ENCODE data around the gene SORBS2.

Gene SORBS2

DNA sequence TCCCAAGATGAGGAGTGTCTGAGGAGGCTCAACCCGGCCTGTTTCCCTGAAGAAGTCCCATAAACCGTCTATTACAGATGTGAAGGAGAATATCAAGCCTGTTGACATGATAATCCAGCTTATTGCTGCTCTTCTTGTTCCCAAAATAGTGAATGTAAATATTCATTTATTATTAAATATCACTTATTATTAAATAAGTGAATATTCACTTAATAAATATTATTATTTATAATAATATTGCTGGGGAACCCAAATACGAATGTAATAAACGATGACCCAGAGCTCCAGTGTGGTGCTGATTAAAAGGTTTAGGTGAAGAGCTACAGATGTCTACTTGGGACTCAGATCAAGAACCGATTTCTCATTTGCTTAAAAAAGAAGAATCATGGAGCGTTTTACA lies 23.8 kb upstream of the SORBS2 start:
- Histone ChIP-seq H3K4me3 (ENCODE audit: low read depth in 1 of 2, low read length in 2 of 2) (no peak overlapping the region), H3K27ac (ENCODE audit: low read length) (no peak overlapping the region)

DNA sequence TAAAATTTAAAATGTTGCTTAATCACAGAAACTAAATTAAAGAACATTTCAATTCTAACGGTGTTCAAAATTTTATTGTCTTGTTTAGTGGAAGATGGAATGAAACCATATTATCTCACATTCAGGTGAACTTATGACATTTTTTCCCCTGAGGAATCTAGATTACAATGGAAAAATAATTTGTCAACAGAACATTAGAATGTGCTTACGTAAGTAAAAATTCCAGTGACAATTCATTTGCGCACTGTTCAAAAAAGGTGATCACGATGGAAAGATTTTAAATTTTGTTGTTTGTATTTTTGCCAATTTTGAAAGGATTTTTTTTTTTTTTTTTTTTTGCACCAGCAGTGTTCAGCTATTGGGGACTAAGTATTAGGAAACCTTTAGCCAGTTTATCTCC lies 23.3 kb upstream of the SORBS2 start:
- Histone ChIP-seq H3K79me2 (ENCODE audit: insufficient read depth, low read length) (no peaks in the 10 kb centered on the region), H3K4me3 (ENCODE audit: low read depth in 1 of 2, low read length in 2 of 2) (no peak overlapping the region), H3K36me3 (ENCODE audit: insufficient read depth, low read length) (no peaks in the 10 kb centered on the region), H3K27ac (ENCODE audit: low read length) (no peak overlapping the region), H2AFZ (ENCODE audit: low read depth, low read length) (no peak overlapping the region), H3K27me3 (ENCODE audit: insufficient read depth, low read length, poor library complexity) (no peaks in the 10 kb centered on the region), H3K4me2 (ENCODE audit: insufficient read depth, low read length) (no peak overlapping the region), H3K9me3 (ENCODE audit: insufficient read depth, low read length, severe bottlenecking) (no peaks in the 10 kb centered on the region), H3K4me1 (ENCODE audit: insufficient read depth, low read length) (no peaks in the 10 kb centered on the region), H4K20me1 (ENCODE audit: insufficient read depth, low read length) (no peaks in the 10 kb centered on the region), H3K9ac (ENCODE audit: low read depth, low read length) (no peak overlapping the region)
- DNase-seq (no peak), ATAC-seq (ENCODE audit: insufficient read depth, low read depth) (no peak)
- no peak for TF ChIP-seq EZH2 (IDR thresholded peaks at IDR 0.05; ENCODE audit: borderline replicate concordance, low read depth, low read length, severe bottlenecking)
- TF ChIP-seq, protein P1, sequence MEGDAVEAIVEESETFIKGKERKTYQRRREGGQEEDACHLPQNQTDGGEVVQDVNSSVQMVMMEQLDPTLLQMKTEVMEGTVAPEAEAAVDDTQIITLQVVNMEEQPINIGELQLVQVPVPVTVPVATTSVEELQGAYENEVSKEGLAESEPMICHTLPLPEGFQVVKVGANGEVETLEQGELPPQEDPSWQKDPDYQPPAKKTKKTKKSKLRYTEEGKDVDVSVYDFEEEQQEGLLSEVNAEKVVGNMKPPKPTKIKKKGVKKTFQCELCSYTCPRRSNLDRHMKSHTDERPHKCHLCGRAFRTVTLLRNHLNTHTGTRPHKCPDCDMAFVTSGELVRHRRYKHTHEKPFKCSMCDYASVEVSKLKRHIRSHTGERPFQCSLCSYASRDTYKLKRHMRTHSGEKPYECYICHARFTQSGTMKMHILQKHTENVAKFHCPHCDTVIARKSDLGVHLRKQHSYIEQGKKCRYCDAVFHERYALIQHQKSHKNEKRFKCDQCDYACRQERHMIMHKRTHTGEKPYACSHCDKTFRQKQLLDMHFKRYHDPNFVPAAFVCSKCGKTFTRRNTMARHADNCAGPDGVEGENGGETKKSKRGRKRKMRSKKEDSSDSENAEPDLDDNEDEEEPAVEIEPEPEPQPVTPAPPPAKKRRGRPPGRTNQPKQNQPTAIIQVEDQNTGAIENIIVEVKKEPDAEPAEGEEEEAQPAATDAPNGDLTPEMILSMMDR (IDR thresholded peaks at IDR 0.05; ENCODE audit: borderline replicate concordance, extremely low read depth, low read length, poor library complexity, severe bottlenecking): no peak

More for the DNA sequence above, 23.8 kb upstream of the SORBS2 start:
- H2AFZ ChIP-seq (ENCODE audit: low read depth, low read length): no peak overlapping the region
- ATAC-seq (ENCODE audit: insufficient read depth, low read depth) (no peak), DNase-seq (no peak)
- no peak overlapping the region for H3K9ac ChIP-seq (ENCODE audit: low read depth, low read length)
- no peaks in the 10 kb centered on the region for H3K27me3 ChIP-seq (ENCODE audit: insufficient read depth, low read length, poor library complexity)
- H3K9me3 ChIP-seq (ENCODE audit: insufficient read depth, low read length, severe bottlenecking): no peaks in the 10 kb centered on the region
- H3K36me3 ChIP-seq (ENCODE audit: insufficient read depth, low read length): no peaks in the 10 kb centered on the region
- H3K4me2 ChIP-seq (ENCODE audit: insufficient read depth, low read length): no peak overlapping the region
- H4K20me1 ChIP-seq (ENCODE audit: insufficient read depth, low read length): no peaks in the 10 kb centered on the region
- H3K79me2 ChIP-seq (ENCODE audit: insufficient read depth, low read length): no peaks in the 10 kb centered on the region
- no peaks in the 10 kb centered on the region for H3K4me1 ChIP-seq (ENCODE audit: insufficient read depth, low read length)
- TF ChIP-seq EZH2 (IDR thresholded peaks at IDR 0.05; ENCODE audit: borderline replicate concordance, low read depth, low read length, severe bottlenecking): no peak
- TF ChIP-seq, protein P1 (IDR thresholded peaks at IDR 0.05; ENCODE audit: borderline replicate concordance, extremely low read depth, low read length, poor library complexity, severe bottlenecking): no peak

DNA sequence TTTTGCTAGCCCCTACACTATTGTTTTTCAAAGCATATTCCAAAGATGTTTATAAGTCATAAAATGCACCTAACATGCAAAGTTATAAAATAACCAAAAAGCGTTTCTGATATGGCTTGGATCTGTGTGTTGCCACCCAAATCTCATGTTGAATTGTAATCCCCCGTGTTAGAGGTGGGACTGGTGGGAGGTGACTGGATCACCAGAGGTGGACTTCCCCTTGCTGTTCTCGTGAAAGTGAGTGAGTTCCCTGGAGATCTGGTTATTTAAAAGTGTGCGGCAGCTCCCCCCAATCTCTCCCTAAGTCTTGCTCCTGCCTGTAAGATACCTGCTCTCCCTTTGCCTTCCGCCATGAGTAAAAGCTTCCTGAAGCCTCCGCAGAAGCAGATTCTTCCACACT lies 22.8 kb upstream of the SORBS2 start:
- H3K9me3 ChIP-seq (ENCODE audit: insufficient read depth, low read length, severe bottlenecking): no peaks in the 10 kb centered on the region
- H4K20me1 ChIP-seq (ENCODE audit: insufficient read depth, low read length): no peaks in the 10 kb centered on the region
- ATAC-seq (ENCODE audit: insufficient read depth, low read depth): no peak
- H3K27ac ChIP-seq (ENCODE audit: low read length): no peak overlapping the region
- DNase-seq: no peak
- H3K36me3 ChIP-seq (ENCODE audit: insufficient read depth, low read length): no peaks in the 10 kb centered on the region
- H3K27me3 ChIP-seq (ENCODE audit: insufficient read depth, low read length, poor library complexity): no peaks in the 10 kb centered on the region
- H3K4me1 ChIP-seq (ENCODE audit: insufficient read depth, low read length): no peaks in the 10 kb centered on the region
- no peak for TF ChIP-seq EZH2 (IDR thresholded peaks at IDR 0.05; ENCODE audit: borderline replicate concordance, low read depth, low read length, severe bottlenecking)
- TF ChIP-seq, protein P1 (IDR thresholded peaks at IDR 0.05; ENCODE audit: borderline replicate concordance, extremely low read depth, low read length, poor library complexity, severe bottlenecking): no peak
- H3K4me3 ChIP-seq (ENCODE audit: low read depth in 1 of 2, low read length in 2 of 2): no peak overlapping the region
- no peaks in the 10 kb centered on the region for H3K79me2 ChIP-seq (ENCODE audit: insufficient read depth, low read length)
- no peak overlapping the region for H3K9ac ChIP-seq (ENCODE audit: low read depth, low read length)
- H3K4me2 ChIP-seq (ENCODE audit: insufficient read depth, low read length): no peak overlapping the region
- H2AFZ ChIP-seq (ENCODE audit: low read depth, low read length): no peak overlapping the region

DNA sequence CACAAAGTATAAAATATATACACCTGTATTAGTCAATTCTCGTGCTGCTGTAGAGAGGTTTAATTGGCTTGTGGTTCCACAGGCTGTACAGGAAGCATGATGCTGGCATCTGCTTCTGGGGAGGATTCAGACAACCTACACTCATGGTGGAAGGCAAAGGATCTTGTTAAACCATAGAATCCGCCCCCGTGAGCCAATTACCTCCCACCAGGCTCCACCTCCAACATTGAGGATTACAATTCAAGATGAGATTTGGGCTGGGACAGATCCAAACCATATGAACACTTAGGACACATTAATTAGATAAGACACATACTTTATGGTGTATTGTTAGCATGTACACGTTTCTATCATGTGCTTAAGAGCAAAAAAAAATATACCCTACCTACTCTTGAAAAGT lies 22.1 kb upstream of the SORBS2 start:
- Histone ChIP-seq H3K4me1 (ENCODE audit: insufficient read depth, low read length) (no peaks in the 10 kb centered on the region), H3K9ac (ENCODE audit: low read depth, low read length) (no peak overlapping the region)
- DNase-seq: no peak

More for the DNA sequence above, 22.1 kb upstream of the SORBS2 start:
- H2AFZ ChIP-seq (ENCODE audit: low read depth, low read length): no peak overlapping the region
- H3K4me3 ChIP-seq (ENCODE audit: low read depth in 1 of 2, low read length in 2 of 2): no peak overlapping the region
- H3K9me3 ChIP-seq (ENCODE audit: insufficient read depth, low read length, severe bottlenecking): no peaks in the 10 kb centered on the region
- H3K4me2 ChIP-seq (ENCODE audit: insufficient read depth, low read length): no peak overlapping the region
- H4K20me1 ChIP-seq (ENCODE audit: insufficient read depth, low read length): no peaks in the 10 kb centered on the region
- H3K27ac ChIP-seq (ENCODE audit: low read length): no peak overlapping the region
- no peaks in the 10 kb centered on the region for H3K36me3 ChIP-seq (ENCODE audit: insufficient read depth, low read length)
- TF ChIP-seq, protein P1 (IDR thresholded peaks at IDR 0.05; ENCODE audit: borderline replicate concordance, extremely low read depth, low read length, poor library complexity, severe bottlenecking): no peak
- no peak for TF ChIP-seq EZH2 (IDR thresholded peaks at IDR 0.05; ENCODE audit: borderline replicate concordance, low read depth, low read length, severe bottlenecking)
- no peak for ATAC-seq (ENCODE audit: insufficient read depth, low read depth)
- no peaks in the 10 kb centered on the region for H3K27me3 ChIP-seq (ENCODE audit: insufficient read depth, low read length, poor library complexity)
- no peaks in the 10 kb centered on the region for H3K79me2 ChIP-seq (ENCODE audit: insufficient read depth, low read length)

Data from DND-41 (cell line).